SK-N-SH (cell line): ENCODE data around the gene LRRC2. TPM values are rescaled to one million over a fixed set of nuclear protein-coding genes. Genes with fewer than 3 reads are reported as not detected.

Source experiments
- CTCF ChIA-PET: fragments of 300-600, 350-600 bp; formaldehyde crosslinking; extraction: SDS; loops from one replicate; lab custom pipeline; 2021; lab: Yijun Ruan, JAX
- POLR2A ChIA-PET: fragments of 350-600 bp; sonication (Branson Sonifier 250); formaldehyde crosslinking; extraction: SDS; loops from one replicate; lab custom pipeline; 2020; ENCODE audit warnings: antibody characterized with exemption, inconsistent platforms; lab: Yijun Ruan, JAX
- DNase-seq: peaks from one replicate; pipeline ENCODE4 v3.0.0; 2012
- H2AFZ ChIP-seq: fragments of 200-600 bp; sonication (generic); 2 replicates; pipeline ENCODE4 v1.8.1; 2016; ENCODE audit warnings: antibody characterized with exemption, mild to moderate bottlenecking, low read depth
- H3F3A ChIP-seq: fragments of 200-600 bp; sonication (generic); replicated peaks from 2 replicates; pipeline ENCODE3; 2016; ENCODE audit warnings: antibody characterized with exemption, mild to moderate bottlenecking; ENCODE audit not compliant: insufficient read depth
- H3K27ac ChIP-seq, 2 experiments: fragments of 200-500 bp in 1 of 2; fragments of 200-600 bp in 1 of 2; sonication (Bioruptor generic) in 1 of 2; sonication (generic), shearing (Covaris generic) in 1 of 2; 2 replicates each; pipeline versions ENCODE4 v1.5.1 to v1.6.1; 2014 to 2016; ENCODE audit warnings: low read depth in 2 of 2, inconsistent platforms in 1 of 2, low read length in 1 of 2, mild to moderate bottlenecking in 1 of 2, mixed read lengths in 1 of 2
- H3K27me3 ChIP-seq: fragments of 200-600 bp; sonication (generic), shearing (Covaris generic); 2 replicates; pipeline ENCODE4 v1.6.1; 2016; ENCODE audit warnings: mixed run types; ENCODE audit not compliant: insufficient read depth
- H3K36me3 ChIP-seq, 2 experiments: fragments of 200-500 bp in 1 of 2; fragments of 200-600 bp in 1 of 2; sonication (Bioruptor generic) in 1 of 2; sonication (generic) in 1 of 2; replicated peaks in 1 of 2; 2 replicates each; pipeline versions ENCODE3 to v1.5.1; 2014 to 2016; ENCODE audit warnings: low read length in 1 of 2, mild to moderate bottlenecking in 1 of 2; ENCODE audit not compliant: insufficient read depth in 2 of 2, control insufficient read depth in 1 of 2
- H3K4me1 ChIP-seq, 2 experiments: fragments of 200-500 bp in 1 of 2; fragments of 200-600 bp in 1 of 2; sonication (Bioruptor generic) in 1 of 2; sonication (generic), shearing (Covaris generic) in 1 of 2; 2 replicates each; pipeline versions ENCODE4 v1.5.1 to v1.6.1; 2014 to 2016; ENCODE audit warnings: low read depth in 1 of 2, low read length in 1 of 2, mixed run types in 1 of 2; ENCODE audit not compliant: insufficient read depth in 2 of 2, control insufficient read depth in 1 of 2
- H3K4me2 ChIP-seq: fragments of 200-600 bp; sonication (generic), shearing (Covaris generic); 2 replicates; pipeline ENCODE4 v1.6.1; 2017; ENCODE audit warnings: mixed run types
- H3K4me3 ChIP-seq, 2 experiments: fragments of 200-500 bp in 1 of 2; fragments of 200-600 bp in 1 of 2; sonication (Bioruptor generic) in 1 of 2; sonication (generic), shearing (Covaris generic) in 1 of 2; 2 replicates each; pipeline versions ENCODE4 v1.5.1 to v1.8.1; 2014 to 2016; ENCODE audit warnings: low read depth in 2 of 2, inconsistent platforms in 1 of 2, low read length in 1 of 2, mild to moderate bottlenecking in 1 of 2, mixed read lengths in 1 of 2, moderate library complexity in 1 of 2
- H3K79me2 ChIP-seq: fragments of 200-600 bp; sonication (generic); 2 replicates; pipeline ENCODE4 v1.8.1; 2017; ENCODE audit warnings: mild to moderate bottlenecking; ENCODE audit not compliant: insufficient read depth
- H3K9ac ChIP-seq: fragments of 200-600 bp; sonication (generic); 2 replicates; pipeline ENCODE4 v1.6.1; 2017; ENCODE audit warnings: mixed run types
- H3K9me2 ChIP-seq: fragments of 200-600 bp; sonication (generic); 2 replicates; pipeline ENCODE4 v1.6.1; 2017; ENCODE audit warnings: mixed run types
- H3K9me3 ChIP-seq: fragments of 200-600 bp; sonication (generic); 2 replicates; pipeline ENCODE4 v1.6.1; 2017; ENCODE audit warnings: mixed run types, mild to moderate bottlenecking, moderate library complexity
- H4K20me1 ChIP-seq: fragments of 200-600 bp; sonication (generic); 2 replicates; pipeline ENCODE4 v1.6.1; 2017; ENCODE audit warnings: mild to moderate bottlenecking, mixed run types; ENCODE audit not compliant: insufficient read depth
- FOSL2 ChIP-seq: IDR thresholded peaks from 2 replicates; pipeline ENCODE4 v1.4.0; 2012; ENCODE audit warnings: low read depth, mild to moderate bottlenecking, moderate library complexity, borderline replicate concordance
- FOXM1 ChIP-seq: IDR thresholded peaks from 2 replicates; pipeline ENCODE4 v1.4.0; 2012; ENCODE audit warnings: low read depth, mild to moderate bottlenecking
- GABPA ChIP-seq: IDR thresholded peaks from 2 replicates; pipeline ENCODE4 v1.4.0; 2012; ENCODE audit warnings: low read depth, mild to moderate bottlenecking
- GATA2 ChIP-seq: sonication (generic); formaldehyde crosslinking; IDR thresholded peaks from 2 replicates; pipeline ENCODE4 v1.5.0; 2020; ENCODE audit warnings: mild to moderate bottlenecking, missing genetic modification reagents
- IRF3 ChIP-seq: fragments of 150-350 bp; IDR thresholded peaks from 2 replicates; pipeline ENCODE4 v1.6.1; 2016; ENCODE audit warnings: mild to moderate bottlenecking, low read depth, low read length
- JUND ChIP-seq: IDR thresholded peaks from 2 replicates; pipeline ENCODE4 v1.4.0; 2012
- MEF2A ChIP-seq: IDR thresholded peaks from 2 replicates; pipeline ENCODE4 v1.4.0; 2012; ENCODE audit warnings: low read depth, borderline replicate concordance
- MXI1 ChIP-seq: IDR thresholded peaks from 2 replicates; pipeline ENCODE4 v1.6.1; 2012; ENCODE audit warnings: mild to moderate bottlenecking, low read depth, low read length, improper control_type of control experiment
- PBX3 ChIP-seq: IDR thresholded peaks from 2 replicates; pipeline ENCODE4; 2012
- POLR2AphosphoS5 ChIP-seq: IDR thresholded peaks from 2 replicates; pipeline ENCODE4 v1.6.1; 2012; ENCODE audit warnings: low read depth, low read length
- RAD21 ChIP-seq: IDR thresholded peaks from 2 replicates; pipeline ENCODE4 v1.6.1; 2012; ENCODE audit warnings: mild to moderate bottlenecking, low read length
- RCOR1 ChIP-seq: fragments of 150-350 bp; IDR thresholded peaks from 2 replicates; pipeline ENCODE4 v1.6.1; 2017; ENCODE audit warnings: antibody characterized with exemption, low read length
- REST ChIP-seq: IDR thresholded peaks from 2 replicates; pipeline ENCODE4 v1.6.1; 2012; ENCODE audit warnings: mild to moderate bottlenecking, low read depth, low read length, moderate library complexity
- RXRA ChIP-seq: IDR thresholded peaks from 2 replicates; pipeline ENCODE4 v1.4.0; 2012; ENCODE audit warnings: low read depth, mild to moderate bottlenecking, borderline replicate concordance
- SMC3 ChIP-seq: IDR thresholded peaks from 2 replicates; pipeline ENCODE4 v1.6.1; 2012; ENCODE audit warnings: low read depth, low read length, improper control_type of control experiment
- TEAD4 ChIP-seq: IDR thresholded peaks from 2 replicates; pipeline ENCODE4 v1.4.0; 2012; ENCODE audit warnings: mild to moderate bottlenecking, borderline replicate concordance; ENCODE audit not compliant: insufficient read depth
- USF1 ChIP-seq: IDR thresholded peaks from 2 replicates; pipeline ENCODE4 v1.4.0; 2012; ENCODE audit warnings: low read depth, borderline replicate concordance
- USF2 ChIP-seq: fragments of 150-350 bp; IDR thresholded peaks from 2 replicates; pipeline ENCODE4 v1.6.1; 2017; ENCODE audit warnings: antibody characterized with exemption, low read length, low read depth, borderline replicate concordance
- WGBS: methylation state at CpG from one replicate; pipeline ENCODE4 v1.1.6; 2017; ENCODE audit warnings: low lambda C conversion rate; 5-methylcytosine and 5-hydroxymethylcytosine counted together
- polyA plus RNA-seq, 3 experiments: library from polyadenylated mRNA; depleted of rRNA; stranded (reverse); fragments of >200 nt; gene quantifications; 2 replicates each; pipeline ENCODE4 v1.2.3, GENCODE V29; 2012

LRRC2 gene
- polyA plus RNA-seq, 1 of the 3 experiments (the other 2 are of a cell fraction), result 0.13 TPM

DNA sequence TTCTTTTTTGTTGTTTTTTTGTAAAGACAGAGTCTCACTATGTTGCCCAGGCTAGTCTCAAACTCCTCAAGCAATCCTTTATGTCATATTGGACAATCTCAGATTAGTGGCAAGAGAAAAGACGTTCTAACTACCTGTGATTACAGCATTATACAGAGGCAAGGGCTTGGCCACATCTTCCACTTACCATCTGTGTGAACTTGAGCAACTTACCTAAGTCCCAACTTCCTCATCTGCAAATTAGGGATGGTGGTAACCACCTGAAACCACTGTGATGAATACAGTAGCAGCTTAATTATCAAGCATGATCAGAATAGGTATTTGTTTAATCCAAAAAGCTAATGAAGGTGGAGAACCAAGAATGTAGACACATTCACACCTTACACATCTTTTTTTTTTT, 16.1 kb downstream of the LRRC2 start:
- no peaks in the 10 kb centered on the region for H3F3A ChIP-seq
- TF ChIP-seq RAD21 (no peak), POLR2AphosphoS5 (no peak), REST (no peak), PBX3 (no peak), GATA2 (CRISPR knock-in tag) (no peak), MXI1 (no peak), TEAD4 (no peak), RXRA (no peak), RCOR1 (no peak), GABPA (no peak), FOXM1 (no peak)
- H3K27me3 ChIP-seq, result peaks cover 4% of the 10 kb centered on the region; the same call in 1 of the 2 replicates
- H3K27ac ChIP-seq, result no peak overlapping the region
- 21% methylated on average over 1 of the region's 1 CpG for WGBS
- H3K4me3 ChIP-seq, result no peak overlapping the region
- no peaks in the 10 kb centered on the region for H3K79me2 ChIP-seq
- no peaks in the 10 kb centered on the region for H3K36me3 ChIP-seq
- no peaks in the 10 kb centered on the region for H3K4me1 ChIP-seq
- H3K9me2 ChIP-seq, result no peaks in the 10 kb centered on the region
- H4K20me1 ChIP-seq, result no peaks in the 10 kb centered on the region
- no peak overlapping the region for H3K9ac ChIP-seq
- H2AFZ ChIP-seq, result no peak overlapping the region
- H3K9me3 ChIP-seq, result no peaks in the 10 kb centered on the region
- no peak overlapping the region for H3K4me2 ChIP-seq
- ChIA-PET CTCF (interaction anchor here (1.3 to 3.1 kb wide), 3 partner anchors 9 to 61 kb away, joined by 4 to 18 read pairs (median 13); no protein-coding TSS in a partner anchor), POLR2A (interaction anchor here (0.6 kb wide), 1 partner anchor 8 kb away, joined by 4 read pairs; no protein-coding TSS in a partner anchor)
- DNase-seq, result no peak

DNA sequence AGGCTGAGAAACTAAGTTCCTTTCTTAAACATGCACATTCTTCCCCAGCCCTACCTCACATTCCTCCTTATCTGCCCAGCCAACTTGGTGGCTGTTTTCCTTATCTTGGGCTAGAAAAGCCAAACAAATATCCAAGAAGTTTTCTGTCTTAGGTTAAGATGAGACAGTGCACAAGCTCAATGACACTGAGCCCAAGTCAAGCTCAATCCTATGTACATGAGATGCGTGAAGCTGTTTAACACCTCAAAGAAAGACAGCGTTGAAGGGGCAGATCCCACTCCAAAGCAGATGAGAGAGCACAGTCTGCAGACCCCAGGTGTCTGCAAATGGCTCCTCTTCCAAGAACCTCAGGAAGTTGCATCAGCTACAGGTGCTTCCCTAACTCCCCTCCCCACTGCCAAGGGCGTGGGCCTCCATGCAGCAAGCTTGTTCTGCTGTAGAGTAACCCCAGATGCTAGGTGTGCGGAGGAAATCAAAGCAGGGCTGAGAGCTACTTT, 16.6 kb downstream of the LRRC2 start:
- WGBS, result 51% methylated on average over 4 of the region's 4 CpGs
- Histone ChIP-seq H3K4me3 (no peak overlapping the region), H2AFZ (no peak overlapping the region), H3K36me3 (no peaks in the 10 kb centered on the region), H3K4me2 (no peak overlapping the region), H3K9ac (no peak overlapping the region), H4K20me1 (no peaks in the 10 kb centered on the region), H3K9me2 (no peaks in the 10 kb centered on the region), H3F3A (no peaks in the 10 kb centered on the region), H3K27ac (no peak overlapping the region), H3K9me3 (no peaks in the 10 kb centered on the region), H3K79me2 (no peaks in the 10 kb centered on the region), H3K4me1 (no peaks in the 10 kb centered on the region), H3K27me3 (peaks cover 4% of the 10 kb centered on the region; the same call in 1 of the 2 replicates)
- DNase-seq, result no peak
- TF ChIP-seq RAD21 (no peak), USF2 (no peak), SMC3 (no peak), JUND (no peak), IRF3 (no peak), POLR2AphosphoS5 (no peak), MEF2A (no peak), FOSL2 (no peak), USF1 (no peak)
- ChIA-PET CTCF (interaction anchor here (1.3 to 3.1 kb wide), 4 partner anchors 9 to 60 kb away, joined by 4 to 18 read pairs (median 8); no protein-coding TSS in a partner anchor), POLR2A (interaction anchor here (0.6 kb wide), 1 partner anchor 9 kb away, joined by 4 read pairs; no protein-coding TSS in a partner anchor)
